Activated T-helper 1 cell treated with anti-CD3 and anti-CD28 coated beads, Interleukin-12 subunit alpha, Interleukin-12 subunit beta, Interleukin-2, Interleukin-4 antibody, amounts not matched to agents 30 ng/mL and 10 ng/mL and 1 ng/mL, durations not matched to agents 14 hours and 24 hours and 36 hours (primary cell): ENCODE measurements around the gene BLOC1S4. TPM values are rescaled to one million over a fixed set of nuclear protein-coding genes. Genes with fewer than 3 reads are reported as not detected.

ENCODE experiments used
- DNase-seq: peaks from one replicate; pipeline ENCODE4 v3.0.0; 2021; ENCODE audit warnings: low spot score
- H3K27ac Mint-ChIP-seq: one replicate; pipeline ENCODE4 v1.8.0; 2021; ENCODE audit warnings: mild to moderate bottlenecking, mixed read lengths
- H3K27me3 Mint-ChIP-seq: one replicate; pipeline ENCODE4 v1.8.0; 2022; ENCODE audit warnings: mild to moderate bottlenecking, moderate library complexity, mixed read lengths; ENCODE audit not compliant: insufficient read depth
- H3K36me3 Mint-ChIP-seq: one replicate; pipeline ENCODE4 v1.8.0; 2021; ENCODE audit warnings: low read depth, mixed read lengths
- H3K4me1 Mint-ChIP-seq: one replicate; pipeline ENCODE4 v1.8.0; 2021; ENCODE audit warnings: low read depth, mixed read lengths
- H3K4me3 Mint-ChIP-seq: one replicate; pipeline ENCODE4 v1.8.0; 2021; ENCODE audit warnings: mild to moderate bottlenecking, moderate library complexity, mixed read lengths
- H3K9me3 Mint-ChIP-seq: one replicate; pipeline ENCODE4 v1.8.0; 2021; ENCODE audit warnings: mixed read lengths
- intact Hi-C: fragments of 100-400 bp; cut with micrococcal nuclease; formaldehyde crosslinking; loops from one replicate; pipeline ENCODE4 v1.15.1; 2024
- total RNA-seq: library from RNA; stranded (reverse); gene quantifications from 2 replicates; pipeline ENCODE4 v1.2.3, GENCODE V29; 2022

BLOC1S4 gene
- total RNA-seq, 1 donor from 2014 or later, result 21.5 TPM

- no peaks in the 10 kb centered on the region for H3K9me3 Mint-ChIP-seq
- peaks cover 6% of the 10 kb centered on the region for H3K4me1 Mint-ChIP-seq
- H3K27ac Mint-ChIP-seq, result no peak overlapping the region
- H3K27me3 Mint-ChIP-seq, result no peaks in the 10 kb centered on the region
- no peak for DNase-seq
- no peaks in the 10 kb centered on the region for H3K36me3 Mint-ChIP-seq
- intact Hi-C loops, result no loop called here
- H3K4me3 Mint-ChIP-seq, result no peak overlapping the region
Measured at GRCh38 chr4:6727081-6727942, 11.3 kb downstream of the BLOC1S4 start.

- H3K4me3 Mint-ChIP-seq, result no peak overlapping the region
- intact Hi-C loops, result no loop called here
- no peaks in the 10 kb centered on the region for H3K36me3 Mint-ChIP-seq
- no peaks in the 10 kb centered on the region for H3K27me3 Mint-ChIP-seq
- DNase-seq, result no peak
- no peak overlapping the region for H3K27ac Mint-ChIP-seq
- no peaks in the 10 kb centered on the region for H3K9me3 Mint-ChIP-seq
- peaks cover 6% of the 10 kb centered on the region for H3K4me1 Mint-ChIP-seq
Measured at GRCh38 chr4:6727943-6728250, 11.9 kb downstream of the BLOC1S4 start.

- no peak for DNase-seq
- intact Hi-C loops, result no loop called here
- no peaks in the 10 kb centered on the region for H3K9me3 Mint-ChIP-seq
- no peak overlapping the region for H3K27ac Mint-ChIP-seq
- peaks cover 6% of the 10 kb centered on the region for H3K4me1 Mint-ChIP-seq
- no peaks in the 10 kb centered on the region for H3K27me3 Mint-ChIP-seq
- H3K4me3 Mint-ChIP-seq, result no peak overlapping the region
- no peaks in the 10 kb centered on the region for H3K36me3 Mint-ChIP-seq
Measured at GRCh38 chr4:6728320-6729029, 12.5 kb downstream of the BLOC1S4 start.

DNA sequence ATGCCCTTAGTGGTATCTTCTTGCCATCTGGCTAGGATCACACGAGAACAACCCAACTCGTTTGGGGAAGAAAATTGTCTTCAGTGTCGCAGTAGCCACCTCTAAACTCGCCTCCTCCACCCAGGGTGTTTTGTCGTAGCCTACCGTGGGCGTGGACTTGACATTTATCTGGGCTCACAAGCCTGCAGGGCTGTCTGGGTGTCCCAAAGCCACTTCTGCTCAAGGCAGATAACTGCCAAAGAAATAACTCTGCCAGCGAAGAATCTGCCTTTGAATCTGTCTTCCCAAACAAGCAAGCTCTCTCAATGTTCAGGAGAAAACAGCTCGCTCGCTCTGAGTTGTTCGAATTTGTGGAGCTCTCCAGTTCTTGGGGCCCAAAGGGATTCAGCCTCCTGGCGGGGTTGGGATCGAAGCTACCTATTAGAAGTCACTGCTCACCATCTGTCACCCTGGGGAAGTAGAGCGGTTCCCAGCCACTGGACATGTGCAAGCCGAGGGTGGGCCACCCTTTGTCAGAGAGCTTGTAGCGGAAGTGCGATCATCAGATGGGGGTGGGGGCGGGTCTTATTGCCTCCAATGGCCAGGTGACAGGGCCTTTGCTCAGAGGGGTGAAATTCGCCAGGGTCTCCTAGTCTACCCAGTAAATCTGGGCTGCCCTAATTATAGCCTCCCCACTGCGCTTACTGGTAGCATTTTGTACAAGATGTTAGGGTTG lies 14.8 kb downstream of the BLOC1S4 start:
- intact Hi-C loops, result no loop called here
- Mint-ChIP-seq H3K4me3 (no peak overlapping the region), H3K27me3 (no peaks in the 10 kb centered on the region), H3K36me3 (no peaks in the 10 kb centered on the region), H3K9me3 (no peaks in the 10 kb centered on the region), H3K4me1 (peaks cover 6% of the 10 kb centered on the region), H3K27ac (no peak overlapping the region)
- no peak for DNase-seq

- peaks cover 6% of the 10 kb centered on the region for H3K4me1 Mint-ChIP-seq
- H3K36me3 Mint-ChIP-seq, result no peaks in the 10 kb centered on the region
- DNase-seq, result no peak
- H3K4me3 Mint-ChIP-seq, result no peak overlapping the region
- H3K27me3 Mint-ChIP-seq, result no peaks in the 10 kb centered on the region
- intact Hi-C loops, result no loop called here
- H3K9me3 Mint-ChIP-seq, result no peaks in the 10 kb centered on the region
- H3K27ac Mint-ChIP-seq, result no peak overlapping the region
Measured at GRCh38 chr4:6731318-6731675, 15.3 kb downstream of the BLOC1S4 start.

DNA sequence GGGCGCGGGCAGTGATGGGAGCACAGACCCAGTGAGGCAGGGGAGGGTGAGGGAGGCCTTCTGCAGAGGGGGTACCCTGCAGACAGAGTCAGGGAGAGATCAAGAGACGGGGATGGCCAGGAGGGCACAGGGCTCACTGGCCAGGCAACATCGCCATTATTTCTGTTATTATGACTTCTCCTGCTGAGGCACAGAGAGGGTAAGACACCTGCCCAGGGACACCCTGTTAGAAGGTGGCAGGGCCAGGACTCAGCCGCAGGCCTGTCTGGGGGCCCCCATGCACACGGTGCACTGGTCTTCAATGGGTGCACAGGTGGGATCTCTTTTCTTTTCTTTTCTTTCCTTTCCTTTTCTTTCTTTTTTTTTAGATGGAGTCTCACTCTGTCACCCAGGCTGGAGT lies 15.8 kb downstream of the BLOC1S4 start:
- intact Hi-C loops, result no loop called here
- no peak for DNase-seq
- Mint-ChIP-seq H3K4me1 (peaks cover 6% of the 10 kb centered on the region), H3K4me3 (no peak overlapping the region), H3K27ac (no peak overlapping the region), H3K9me3 (no peaks in the 10 kb centered on the region), H3K27me3 (no peaks in the 10 kb centered on the region), H3K36me3 (no peaks in the 10 kb centered on the region)

DNA sequence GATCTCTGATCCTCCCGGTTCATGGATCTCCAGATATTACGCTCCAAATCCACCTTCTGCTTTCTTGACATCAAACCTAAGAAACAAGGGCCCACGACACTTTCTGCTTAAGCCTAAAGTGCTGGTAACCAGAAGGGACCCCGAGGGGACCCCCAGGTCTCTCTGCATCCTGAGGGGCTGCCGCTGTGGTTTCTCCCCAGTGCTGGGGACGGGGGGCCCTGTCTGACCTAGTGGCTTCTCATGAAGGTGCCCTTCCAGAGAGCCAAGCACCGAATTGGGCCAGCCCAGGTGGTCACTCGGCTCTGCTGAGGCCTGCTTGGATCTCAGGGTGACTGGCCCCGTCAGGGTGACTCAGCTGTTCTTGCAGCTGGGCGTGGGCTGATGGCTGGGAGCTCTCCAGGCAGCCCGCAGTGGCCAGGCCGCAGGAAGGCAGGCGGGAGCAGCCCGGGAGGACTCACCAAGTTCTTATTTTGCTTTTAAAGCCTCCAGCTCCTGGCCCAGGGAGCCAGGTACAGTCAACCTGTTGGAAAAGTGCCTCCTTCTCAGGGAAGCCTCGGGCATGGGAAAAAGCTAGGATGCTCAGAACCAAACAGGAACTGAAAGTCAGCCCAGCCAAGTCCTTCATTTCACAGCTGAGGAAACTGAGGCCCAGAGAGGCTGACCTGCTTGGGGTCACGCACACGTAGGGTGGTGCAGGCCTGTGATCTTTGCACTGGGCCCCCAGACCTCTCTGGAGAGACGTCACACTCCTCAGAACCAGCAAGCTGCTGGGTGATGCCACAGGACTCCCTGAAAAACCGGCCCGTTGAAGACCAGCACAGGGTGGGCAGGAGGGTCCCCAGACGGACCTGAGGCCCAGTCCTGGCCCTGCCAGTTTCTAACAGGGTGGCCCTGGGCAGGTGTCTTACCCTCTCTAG lies 16.7 kb downstream of the BLOC1S4 start:
- intact Hi-C loops, result no loop called here

GRCh38 chr4:6733358-6734164 lies 17.6 kb downstream of the BLOC1S4 start:
- Mint-ChIP-seq H3K27ac (no peak overlapping the region), H3K4me1 (no peaks in the 10 kb centered on the region), H3K36me3 (no peaks in the 10 kb centered on the region), H3K4me3 (no peak overlapping the region), H3K27me3 (peaks cover 5% of the 10 kb centered on the region), H3K9me3 (no peaks in the 10 kb centered on the region)
- DNase-seq, result no peak
- intact Hi-C loops, result no loop called here

More for the DNA sequence above, 16.7 kb downstream of the BLOC1S4 start:
- Mint-ChIP-seq H3K4me1 (peaks cover 6% of the 10 kb centered on the region), H3K36me3 (no peaks in the 10 kb centered on the region), H3K4me3 (no peak overlapping the region), H3K27me3 (no peaks in the 10 kb centered on the region), H3K9me3 (no peaks in the 10 kb centered on the region), H3K27ac (no peak overlapping the region)
- DNase-seq, result no peak

DNA sequence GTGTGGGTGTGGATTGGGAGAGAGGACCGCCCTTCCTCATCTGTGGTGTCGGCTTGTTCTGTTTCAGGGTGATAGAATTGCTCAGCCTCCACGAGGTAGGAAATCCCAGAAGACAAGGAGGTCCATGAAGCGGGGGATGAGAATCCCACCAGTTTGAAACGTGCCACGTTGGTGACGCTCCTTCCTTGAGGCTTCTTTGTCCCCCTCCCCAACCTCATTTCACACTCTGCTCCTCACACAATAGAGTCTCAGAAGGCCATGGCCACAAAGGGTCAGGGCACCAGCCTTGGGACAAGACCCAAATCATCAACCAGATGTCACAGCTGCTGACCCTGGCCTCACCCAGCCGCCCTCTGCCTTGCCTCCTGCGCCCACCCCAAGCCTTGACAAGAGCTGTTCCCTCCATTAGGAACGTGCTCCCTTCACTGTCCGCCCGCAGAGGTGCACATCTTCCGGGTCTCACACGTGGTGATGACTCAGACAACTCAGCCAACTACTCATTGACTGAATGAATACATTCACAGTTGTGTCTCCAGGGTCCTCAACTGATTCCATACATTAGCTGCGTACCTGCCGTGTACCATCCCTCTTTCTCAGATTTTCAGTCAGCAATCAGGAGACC lies 18.3 kb downstream of the BLOC1S4 start:
- Mint-ChIP-seq H3K36me3 (no peaks in the 10 kb centered on the region), H3K27ac (no peak overlapping the region), H3K4me1 (no peaks in the 10 kb centered on the region), H3K27me3 (peaks cover 5% of the 10 kb centered on the region), H3K4me3 (no peak overlapping the region), H3K9me3 (no peaks in the 10 kb centered on the region)
- intact Hi-C loops, result no loop called here
- DNase-seq, result no peak

GRCh38 chr4:6739920-6740319 lies 23.9 kb downstream of the BLOC1S4 start:
- Mint-ChIP-seq H3K27ac (no peak overlapping the region), H3K4me1 (peaks cover 5% of the 10 kb centered on the region), H3K27me3 (peaks cover 17% of the 10 kb centered on the region), H3K9me3 (peaks cover 3% of the 10 kb centered on the region), H3K36me3 (no peaks in the 10 kb centered on the region), H3K4me3 (no peak overlapping the region)
- DNase-seq, result no peak
- intact Hi-C loops, result no loop called here

DNA sequence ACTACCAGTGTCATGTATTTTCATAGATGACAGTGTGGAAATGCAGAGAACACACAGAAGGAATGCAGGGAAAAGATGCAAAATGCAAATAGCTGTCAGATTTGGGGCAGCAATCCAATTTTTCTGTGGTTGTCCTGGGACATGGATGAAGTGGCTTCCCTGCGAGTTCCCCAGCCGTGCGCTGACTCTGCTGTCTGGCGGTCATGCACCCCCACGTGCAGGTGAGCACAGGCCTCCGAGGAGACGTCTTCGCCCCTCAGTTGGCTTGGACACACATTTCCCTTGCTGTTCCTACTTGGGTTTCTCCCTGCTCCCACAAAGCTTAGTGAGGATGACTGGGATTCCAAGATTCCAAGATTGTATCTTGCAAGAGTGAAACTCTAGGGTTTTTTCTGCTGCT lies 24.4 kb downstream of the BLOC1S4 start:
- peaks cover 5% of the 10 kb centered on the region for H3K4me1 Mint-ChIP-seq
- no peak for DNase-seq
- H3K9me3 Mint-ChIP-seq, result peaks cover 3% of the 10 kb centered on the region
- H3K27me3 Mint-ChIP-seq, result peaks cover 19% of the 10 kb centered on the region
- no peaks in the 10 kb centered on the region for H3K36me3 Mint-ChIP-seq
- H3K27ac Mint-ChIP-seq, result no peak overlapping the region
- intact Hi-C loops, result no loop called here
- H3K4me3 Mint-ChIP-seq, result no peak overlapping the region
